DMS53 treated with DMSO at 0.1 percent for 48 hours (cell line): ENCODE data around the gene CDH22.

Experiments
- DNase-seq: peaks from one replicate; lab custom pipeline; 2025; ENCODE audit not compliant: unreplicated experiment; lab: John Stamatoyannopoulos, UW

CDH22 gene

DNA sequence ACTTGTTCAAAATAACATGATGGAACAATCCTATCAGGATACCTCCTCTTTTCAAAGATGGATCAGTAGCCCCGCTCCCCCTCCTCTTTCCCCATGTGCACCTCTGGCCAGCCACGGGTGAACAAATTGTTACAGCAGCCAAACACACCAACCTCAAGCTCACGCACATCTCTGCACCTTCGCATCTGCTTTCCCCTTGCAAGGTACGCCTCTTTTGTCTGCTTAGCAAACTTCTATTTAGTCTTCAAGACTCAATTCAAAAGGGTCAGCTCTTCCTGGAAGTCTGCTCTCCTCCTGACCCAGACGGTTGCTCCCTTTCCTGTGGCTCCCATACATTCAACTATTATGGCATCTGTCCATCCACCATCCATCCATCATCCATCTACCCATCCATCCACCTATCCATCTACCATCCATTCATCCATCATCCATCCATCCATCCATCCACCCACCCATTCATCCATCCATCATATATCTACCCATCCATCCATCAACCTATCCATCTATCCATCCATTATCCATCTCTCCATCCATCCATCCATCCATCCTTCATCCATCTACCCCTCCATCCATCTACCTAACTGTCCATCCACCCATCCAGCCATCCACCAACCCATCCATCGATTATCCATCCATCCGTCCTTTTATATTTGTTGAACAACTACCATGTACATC, 36.3 kb upstream of the CDH22 start:
- DNase-seq, result no peak

DNA sequence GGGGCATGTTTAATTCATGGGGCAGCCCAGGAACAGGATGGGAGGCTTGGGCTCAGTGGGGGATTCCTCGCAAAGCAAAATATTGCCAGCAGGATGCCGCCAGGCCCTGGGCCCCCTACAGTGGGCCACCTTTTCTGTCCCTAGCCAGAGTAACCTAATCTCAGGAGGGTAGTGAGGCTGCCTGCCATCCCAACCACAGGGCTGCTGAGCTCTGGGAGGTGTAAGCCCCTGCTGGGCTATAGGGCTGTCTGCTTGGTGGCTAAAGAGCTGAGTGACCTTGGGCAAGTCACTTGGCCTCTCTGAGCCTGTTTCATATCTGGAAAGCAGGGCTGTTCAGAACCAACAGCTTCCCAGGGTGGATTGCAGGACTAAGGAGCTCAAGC, 35.7 kb upstream of the CDH22 start:
- no peak for DNase-seq

DNA sequence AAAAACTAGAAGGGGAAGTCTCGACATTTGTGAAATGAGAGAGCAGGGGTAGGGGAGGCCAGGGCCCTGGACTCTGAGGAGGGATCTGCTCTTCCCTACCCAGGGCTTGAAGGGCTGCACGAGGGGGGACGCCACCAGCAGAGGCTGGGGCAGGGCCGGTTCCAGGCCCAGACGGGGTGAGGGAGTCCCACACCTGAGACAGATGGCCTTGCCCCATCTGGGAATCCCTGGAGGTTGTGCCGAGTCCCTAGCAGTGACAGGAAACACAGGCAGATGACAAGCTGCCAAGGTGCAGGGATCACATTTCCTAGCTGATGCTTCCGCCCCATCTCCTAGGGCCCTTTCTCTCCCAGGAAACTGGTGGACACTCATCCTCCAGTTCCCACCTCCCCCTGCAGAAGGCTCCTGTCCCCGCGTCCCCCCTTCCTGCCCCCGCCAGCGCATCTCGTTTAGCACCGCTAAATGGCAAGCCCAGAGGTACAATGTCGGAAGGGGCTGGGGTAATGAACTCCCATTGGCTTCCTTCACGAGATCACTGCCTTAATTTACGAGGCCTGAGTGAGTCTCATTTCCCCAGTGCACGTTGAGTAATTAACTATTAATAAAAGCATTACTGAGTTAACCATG, 35.2 kb upstream of the CDH22 start:
- peak; percentile 6 for DNase-seq

DNA sequence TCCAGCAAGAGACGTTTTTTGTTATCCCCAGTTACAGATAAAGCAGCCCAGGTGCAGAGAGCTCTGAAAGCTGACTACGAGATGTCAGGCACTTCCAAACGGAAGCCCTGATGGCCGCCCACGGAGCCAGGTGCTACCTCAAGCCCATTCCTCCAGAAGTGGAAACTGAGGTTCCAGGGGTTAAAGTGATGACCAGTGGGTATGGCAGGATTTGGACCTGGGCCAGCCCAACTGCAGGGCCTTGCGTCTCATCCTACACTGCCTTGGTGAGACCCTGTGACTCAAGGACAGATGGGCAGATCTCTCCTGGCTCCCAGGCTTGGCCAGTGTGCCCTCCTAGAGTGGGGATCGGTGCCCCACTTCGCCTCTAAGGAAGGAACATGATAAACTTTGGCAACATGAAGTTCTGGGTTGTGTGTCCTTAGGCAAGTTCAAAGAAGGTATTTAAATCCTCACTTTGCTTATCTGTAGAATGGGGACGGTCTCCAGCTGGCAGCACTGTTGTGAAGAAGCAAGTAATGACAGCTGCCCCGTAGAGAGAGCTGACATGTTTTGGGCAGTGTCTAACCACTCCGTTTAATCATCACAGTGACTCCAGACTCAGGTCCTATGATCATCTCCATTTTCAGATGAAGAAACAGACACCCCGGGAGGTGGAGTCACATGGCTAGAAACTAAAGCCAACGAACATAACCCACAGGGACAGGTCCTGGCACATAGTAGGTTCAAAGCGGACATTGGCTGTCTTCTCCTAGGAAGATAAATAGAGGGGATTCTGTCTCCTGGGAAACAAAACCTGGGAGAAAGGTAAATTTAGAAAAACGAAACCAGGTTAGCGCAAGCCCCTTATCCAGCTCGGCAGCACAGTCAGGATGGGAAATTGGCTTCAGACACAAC, 34.4 kb upstream of the CDH22 start:
- no peak for DNase-seq

DNA sequence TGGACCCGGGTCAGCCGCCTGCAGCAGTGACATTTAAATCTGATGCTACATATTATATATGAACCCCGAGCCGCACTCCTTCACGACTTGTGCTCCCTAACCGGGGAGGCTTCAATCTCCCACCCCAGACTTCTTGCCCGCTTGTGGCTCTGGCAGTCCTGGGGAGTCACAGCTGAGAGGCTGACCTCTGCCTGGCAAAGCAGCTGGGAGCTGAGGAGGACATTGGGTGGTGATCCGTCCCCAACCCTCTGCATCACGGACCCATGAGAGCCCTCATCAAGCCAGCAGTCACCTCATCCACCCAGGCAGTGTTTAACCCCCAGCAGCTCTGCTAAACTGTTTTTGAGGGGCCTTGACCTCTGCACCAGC, 33.7 kb upstream of the CDH22 start:
- no peak for DNase-seq

DNA sequence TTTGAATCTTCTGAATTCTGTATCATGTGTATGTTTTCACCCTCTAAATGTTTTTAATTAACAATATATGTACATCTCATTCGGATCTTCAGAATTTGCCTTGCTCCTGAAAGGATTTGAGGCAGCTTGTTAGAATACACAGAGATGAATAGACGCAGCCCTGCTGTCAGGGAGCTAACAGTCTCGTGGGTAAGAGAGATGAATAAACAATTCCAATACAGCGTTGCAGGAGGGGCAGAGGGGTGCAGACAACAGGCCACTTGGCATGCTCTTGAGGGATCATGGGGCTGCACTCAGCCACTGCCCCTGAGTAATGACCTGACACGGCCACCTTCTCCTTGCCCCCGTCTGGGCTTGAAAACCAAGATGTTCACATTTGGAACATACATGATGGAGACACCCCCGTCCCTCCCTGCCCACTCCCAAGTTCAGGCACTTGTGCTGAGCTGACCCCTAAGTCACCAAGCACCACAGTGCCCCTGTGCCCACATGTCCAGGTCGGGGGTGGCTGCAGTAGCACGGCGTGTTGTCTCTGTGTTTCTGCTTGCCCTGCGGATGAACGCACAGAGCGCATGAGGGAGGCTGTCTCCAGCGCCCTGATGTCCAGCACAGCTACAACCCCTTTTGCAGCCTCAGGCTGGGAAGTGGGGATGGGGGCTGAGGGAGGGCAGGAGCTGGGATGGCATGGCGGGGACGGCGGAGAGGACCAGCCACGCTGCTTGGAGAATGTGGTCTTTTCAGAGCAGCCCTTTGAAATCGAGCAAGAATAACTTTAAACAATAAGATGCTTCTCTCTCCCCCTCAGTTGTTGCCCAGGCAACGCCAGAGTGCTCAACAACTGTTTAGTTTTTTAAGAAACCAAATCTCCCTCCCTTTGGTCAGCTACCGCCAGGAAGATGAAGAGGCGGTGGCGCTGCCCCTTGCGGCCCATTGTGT, 33.0 kb upstream of the CDH22 start:
- no peak for DNase-seq

DNA sequence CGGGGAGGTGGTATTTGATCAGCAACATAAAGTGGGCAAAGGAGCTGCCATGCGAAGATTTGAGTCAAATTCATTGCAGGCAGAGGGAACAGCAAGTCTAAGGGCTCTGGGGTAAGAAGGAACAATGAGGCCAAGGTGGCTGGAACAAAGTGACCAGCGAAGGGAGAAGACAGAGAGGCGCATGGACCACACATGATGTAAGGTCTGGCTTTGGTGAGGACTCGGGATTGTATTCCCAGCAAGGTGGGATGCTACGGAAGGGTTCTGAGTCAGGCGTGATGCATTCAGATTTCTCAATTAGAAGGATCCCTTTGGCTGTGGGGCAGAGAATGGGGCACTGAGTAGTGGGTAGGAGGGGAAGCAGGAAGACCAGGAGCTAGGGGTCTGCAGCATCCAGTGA, 30.7 kb upstream of the CDH22 start:
- DNase-seq, result no peak

DNA sequence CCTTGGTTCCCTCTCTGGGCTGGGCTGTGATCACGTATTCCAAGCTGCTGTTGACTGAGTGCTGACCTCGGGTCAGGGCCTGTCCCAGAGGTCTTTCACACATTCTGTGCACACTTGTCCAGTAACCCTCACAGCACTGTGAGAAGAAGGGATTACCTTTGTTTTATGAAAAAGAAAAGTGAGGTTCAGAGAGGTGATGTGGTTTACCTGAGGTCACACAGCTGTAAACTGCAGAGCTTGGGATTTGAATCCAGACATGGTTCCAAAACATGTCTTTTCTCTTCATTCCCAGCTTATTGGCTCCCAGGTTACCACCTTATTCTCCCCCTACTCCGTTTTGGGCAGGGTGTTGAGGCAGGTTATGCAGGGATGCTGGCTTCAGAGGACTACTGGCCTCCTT, 28.4 kb upstream of the CDH22 start:
- DNase-seq, result no peak

DNA sequence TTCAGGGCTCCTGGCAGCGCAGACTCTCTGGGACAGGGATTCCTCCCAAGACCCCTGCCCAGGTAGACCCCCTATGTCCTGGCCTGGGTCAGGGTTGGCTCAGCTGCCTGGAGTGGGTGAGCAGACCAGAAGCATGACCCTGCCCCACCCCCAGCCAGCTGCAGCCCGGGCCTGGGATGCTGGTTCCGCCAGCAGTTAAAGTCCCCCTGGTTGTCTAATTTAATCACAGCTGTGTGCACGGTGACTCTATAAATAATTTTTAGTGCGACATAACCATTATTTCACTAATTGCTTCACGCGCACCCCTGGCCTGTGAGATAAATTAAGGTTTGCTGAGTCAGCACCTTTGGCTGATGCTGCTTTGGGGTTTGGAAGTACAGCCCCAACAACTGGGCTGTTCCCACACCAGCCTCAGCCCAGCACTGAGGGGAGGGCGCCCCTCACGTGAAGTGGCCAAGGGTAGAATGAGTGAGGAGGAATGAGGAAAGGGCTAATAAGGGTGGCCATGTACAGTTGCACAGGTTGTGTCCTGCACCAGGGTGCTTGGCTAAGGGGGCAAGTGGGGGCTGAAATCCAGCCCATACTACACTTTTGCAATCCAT, 26.1 kb upstream of the CDH22 start:
- no peak for DNase-seq

DNA sequence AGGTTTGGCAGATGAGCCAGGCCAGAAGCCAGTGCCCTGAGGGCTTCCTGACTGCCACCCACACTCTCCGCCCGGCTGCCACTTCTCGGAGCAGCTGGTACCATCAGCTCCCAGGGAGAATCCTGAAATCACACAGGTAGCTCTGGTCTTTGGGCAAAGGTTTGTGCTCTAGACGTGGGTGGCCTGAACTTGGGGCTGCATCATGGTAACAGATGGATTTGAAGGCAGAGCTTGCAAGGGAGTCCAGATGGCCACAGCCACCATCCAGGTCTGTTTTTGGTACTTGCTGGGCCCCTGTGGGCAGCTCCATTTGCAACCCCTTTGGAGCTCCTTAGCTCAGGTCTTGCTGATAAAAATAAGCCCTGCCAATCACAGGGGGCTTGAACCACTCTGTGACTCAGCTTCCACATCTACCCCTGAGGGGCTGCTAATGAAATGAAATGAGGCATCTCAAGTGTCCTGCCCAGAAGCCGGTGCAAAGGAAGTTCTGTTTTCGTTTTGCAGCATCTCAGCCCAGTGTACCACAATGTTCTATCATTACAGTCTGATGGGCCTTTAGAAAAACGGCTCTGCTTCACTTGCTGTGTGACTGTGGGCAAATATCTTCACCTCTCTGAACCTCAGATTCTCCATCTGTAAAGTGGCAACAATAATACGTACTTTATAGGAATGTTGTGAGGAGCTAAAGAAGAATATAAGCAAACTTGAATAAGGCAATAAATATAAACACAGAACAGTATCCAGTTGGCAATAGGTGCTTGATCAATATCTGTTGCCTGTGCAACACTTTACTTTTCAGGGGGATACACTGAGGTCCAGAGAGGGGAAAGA, 25.1 kb upstream of the CDH22 start:
- DNase-seq, result no peak

DNA sequence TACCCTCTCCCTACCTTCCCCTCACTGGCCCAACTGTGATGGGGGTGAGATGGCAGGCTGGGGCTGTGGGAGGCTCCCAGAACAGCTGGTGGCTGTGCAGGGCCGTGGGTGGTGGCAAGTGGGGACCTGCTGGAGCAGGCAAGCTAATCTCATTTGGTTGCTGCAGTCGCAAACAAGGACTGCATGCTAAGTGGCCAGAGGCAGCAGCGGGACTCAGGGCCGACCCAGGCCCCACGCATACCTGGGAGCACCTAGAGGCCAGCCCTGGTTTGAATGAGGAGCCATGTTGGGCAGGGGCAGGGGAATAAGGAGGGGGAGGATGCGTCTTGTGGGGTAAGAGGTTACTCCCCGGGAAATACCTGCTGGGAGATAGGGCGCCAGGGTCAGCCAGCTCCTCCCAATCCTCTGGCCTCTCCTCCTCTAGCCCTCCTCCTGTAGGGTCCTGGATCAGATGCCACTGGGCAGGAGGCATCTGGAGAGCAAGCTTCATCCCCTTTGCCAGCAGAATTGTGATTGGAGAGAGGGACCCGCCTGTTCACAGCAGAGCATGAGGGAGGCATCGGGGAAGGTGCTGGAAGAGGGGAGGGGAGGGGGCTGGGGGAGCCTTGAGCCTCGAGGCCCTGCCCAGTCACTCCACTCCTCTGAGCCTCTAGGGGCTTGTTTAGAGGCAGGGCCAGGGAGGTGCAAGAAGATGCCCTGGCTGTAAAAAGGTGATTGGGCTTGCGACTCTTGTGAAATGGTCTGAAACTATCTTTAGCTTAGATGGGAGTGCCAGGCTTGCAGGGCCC, 24.3 kb upstream of the CDH22 start:
- no peak for DNase-seq

DNA sequence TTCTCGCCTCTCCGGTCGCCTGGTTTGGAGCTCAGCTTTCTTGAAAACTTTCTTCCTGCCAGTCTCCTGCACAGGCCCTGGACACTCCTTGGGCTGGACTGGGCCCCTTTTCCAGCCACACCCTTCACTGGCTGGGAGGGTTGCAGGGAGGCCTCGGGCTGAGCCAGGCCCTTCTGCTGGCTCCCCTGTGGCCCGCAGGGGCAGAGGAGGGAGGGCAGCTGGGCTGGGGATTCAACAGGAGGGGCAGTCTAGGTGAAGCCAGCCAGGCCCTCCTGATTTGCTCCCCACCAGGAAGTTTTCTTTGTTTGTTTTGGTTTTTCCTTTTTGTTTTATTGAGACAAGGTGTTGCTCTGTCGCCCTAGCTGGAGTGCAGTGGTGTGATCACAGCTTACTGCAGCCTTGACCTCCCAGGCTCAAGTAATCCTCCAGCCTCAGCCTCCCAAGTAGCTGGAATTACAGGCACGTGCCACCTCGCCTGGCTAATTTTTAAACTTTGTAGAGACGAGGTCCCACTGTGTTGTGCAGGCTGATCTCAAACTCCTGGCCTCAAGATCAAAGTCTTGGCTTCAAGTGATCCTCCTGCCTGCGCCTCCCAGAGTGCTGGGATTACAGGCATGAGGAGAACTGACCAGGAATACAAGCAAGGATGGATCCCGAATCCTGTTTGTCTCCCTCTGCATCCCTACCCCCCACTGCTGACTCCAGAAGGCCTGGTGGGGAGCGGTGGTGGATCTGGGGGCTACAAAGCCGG, 23.5 kb upstream of the CDH22 start:
- DNase-seq, result no peak

DNA sequence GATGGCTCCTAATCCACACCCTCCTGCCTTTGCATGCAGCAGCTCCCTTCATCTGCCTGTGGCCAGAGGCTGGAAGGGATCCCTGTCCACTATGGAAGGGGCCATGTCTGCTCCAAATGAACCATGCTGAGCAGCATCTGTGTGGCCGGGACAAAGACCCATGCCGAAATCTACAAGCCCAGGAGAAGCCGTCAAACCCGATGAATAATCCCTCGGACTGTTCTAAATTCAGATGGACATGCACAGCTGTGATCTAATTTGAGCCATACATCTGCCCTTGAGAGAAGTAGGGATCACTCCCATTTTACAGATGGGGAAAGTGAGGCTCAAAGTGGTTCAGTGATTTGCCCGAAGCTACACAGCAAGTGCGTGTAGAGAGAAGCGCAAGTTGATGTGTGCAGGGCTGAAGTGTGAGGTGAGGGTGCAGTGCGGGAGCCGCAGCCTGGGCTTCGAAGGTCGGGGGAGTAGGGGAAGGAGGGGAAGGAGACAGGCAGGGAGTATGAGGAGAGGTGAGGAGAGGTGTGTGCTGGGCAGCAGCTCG, 22.6 kb upstream of the CDH22 start:
- no peak for DNase-seq

DNA sequence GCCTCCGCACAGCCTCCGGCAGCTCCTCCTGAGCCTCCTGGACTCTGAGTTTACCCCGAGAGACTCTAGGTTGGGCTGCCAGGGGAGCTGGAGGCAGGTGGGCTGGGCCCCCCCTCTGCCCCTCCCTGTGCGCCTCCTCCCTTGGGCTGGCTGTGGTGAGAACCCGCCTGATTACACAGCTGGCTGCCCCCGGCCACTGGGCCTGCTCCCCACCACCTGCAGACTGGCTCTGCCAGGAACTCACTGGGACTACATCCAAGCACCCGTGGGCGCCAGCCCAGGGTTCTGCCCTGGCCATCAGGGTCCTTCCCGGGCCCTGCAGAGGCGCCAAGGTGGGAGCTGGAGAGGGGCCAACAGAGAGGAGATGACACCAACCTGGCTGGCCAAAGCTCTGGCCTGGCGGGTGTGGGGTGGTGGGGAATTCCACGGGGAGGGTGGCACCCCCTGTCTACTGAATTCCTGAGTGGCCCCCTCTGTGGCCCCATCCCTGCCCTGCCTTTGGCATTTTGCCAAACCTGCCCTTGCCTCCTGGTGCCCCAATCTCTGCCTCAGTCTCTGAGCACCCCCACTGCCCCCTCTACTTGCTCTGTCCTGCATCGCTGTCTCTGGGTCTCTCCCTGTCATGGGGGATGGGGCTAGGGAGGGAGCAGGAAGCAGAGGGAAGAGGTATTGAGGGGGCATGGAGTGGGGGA, 21.9 kb upstream of the CDH22 start:
- DNase-seq, result no peak

DNA sequence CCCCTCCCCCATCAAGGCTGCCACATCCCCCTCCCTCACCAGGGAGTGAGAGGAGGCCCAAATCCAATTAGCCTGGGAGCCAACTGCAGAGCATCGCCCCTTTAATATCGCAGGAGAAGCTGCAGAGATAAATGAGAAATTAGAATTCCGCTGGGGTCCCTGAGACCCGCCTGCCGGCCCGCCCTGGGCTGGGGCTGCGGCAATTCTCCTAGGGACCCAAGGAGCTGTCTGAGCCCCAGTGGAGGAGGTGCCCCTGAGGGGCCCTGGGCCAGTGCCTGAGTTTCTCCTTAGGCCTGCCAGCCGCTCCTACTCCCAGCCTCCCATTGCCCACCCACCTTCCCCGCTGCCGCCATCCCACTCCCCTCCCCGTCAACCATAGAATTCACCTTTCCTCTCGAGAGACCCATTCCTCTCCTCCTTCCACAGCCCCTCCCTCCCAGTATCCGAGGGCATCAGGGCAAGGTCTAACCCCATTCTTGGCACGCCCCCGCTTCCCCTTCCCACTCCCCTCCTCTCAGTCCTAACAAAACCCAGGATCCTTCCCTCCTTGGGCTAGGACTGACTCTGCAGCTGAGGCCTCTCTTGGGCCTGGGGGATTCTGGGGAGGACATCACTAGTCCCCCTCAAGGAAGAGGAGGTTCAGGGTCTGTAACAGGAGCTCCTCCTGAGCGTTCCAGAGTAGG, 20.0 kb upstream of the CDH22 start:
- DNase-seq, result no peak

DNA sequence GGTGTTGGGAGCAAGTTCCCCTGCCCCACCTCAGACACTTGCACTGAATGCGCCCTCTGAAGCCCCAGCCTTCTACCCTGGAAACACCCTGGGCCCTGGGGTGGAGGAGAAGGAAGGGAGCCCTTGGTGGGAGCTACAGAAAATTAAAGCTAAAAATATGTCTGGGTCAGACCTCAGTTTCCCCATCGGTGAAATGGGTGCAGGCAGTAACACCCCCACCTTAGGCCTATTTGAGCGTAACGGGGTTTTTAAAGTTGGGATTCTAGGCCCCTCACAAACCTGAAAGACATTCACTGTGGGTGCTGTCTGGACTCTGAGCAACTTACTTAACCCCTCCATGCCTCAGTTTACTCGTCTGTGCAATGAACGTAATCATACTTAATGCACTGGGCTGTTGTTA, 19.3 kb upstream of the CDH22 start:
- DNase-seq, result no peak

DNA sequence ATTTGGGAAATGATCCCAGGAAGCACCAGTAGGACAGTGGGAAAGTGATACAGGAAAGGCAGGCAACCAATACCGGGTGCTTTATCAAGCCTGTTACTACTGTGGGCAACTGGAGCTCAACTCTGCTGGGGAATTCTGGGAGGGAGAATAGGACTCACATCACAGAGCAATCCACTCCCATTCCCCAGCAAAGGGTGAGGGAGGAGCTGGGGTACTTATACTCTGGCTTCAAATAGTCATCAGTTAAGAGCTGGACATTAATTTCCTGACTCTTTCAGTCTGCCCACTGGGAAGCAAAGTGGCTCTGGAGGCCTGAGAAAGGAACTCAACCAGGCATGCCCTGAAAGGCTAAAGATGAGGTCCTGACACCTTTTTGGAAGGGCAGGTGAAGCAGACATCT, 17.5 kb upstream of the CDH22 start:
- no peak for DNase-seq
